HG02759 (cell line): ENCODE results near the gene ROMO1.
"Not testable (repeated sequence)": the region's sequence is repeated elsewhere in the genome, so short reads cannot be mapped to it uniquely, and the experiment has no call there.

Experiments used
- ATAC-seq: cut with Tn5 transposase; IDR thresholded peaks from one replicate; pipeline ENCODE4 v1.9.1; 2021; ENCODE audit warnings: mild to moderate bottlenecking, moderate library complexity; ENCODE audit not compliant: unreplicated experiment

Gene ROMO1

DNA sequence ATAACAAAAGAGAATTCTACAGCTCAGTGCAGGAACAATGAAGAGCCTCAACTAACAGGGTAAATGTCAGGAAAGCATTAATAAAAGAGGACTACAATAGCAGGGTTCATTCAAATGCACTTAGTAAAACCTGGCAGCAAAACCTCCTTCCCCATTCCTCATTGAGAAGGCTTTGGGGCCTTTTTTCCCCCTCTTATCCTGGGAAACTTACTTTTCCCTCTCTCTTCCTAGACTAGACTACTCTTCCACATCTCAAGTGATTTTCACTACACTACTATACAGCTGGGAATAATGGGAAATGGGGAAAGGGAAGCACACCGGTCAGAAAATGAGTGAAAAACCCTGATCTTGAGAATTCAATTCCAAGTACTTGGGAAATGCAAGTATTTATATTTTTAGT is 10.1 kb downstream of the ROMO1 start:
- no peak for ATAC-seq

DNA sequence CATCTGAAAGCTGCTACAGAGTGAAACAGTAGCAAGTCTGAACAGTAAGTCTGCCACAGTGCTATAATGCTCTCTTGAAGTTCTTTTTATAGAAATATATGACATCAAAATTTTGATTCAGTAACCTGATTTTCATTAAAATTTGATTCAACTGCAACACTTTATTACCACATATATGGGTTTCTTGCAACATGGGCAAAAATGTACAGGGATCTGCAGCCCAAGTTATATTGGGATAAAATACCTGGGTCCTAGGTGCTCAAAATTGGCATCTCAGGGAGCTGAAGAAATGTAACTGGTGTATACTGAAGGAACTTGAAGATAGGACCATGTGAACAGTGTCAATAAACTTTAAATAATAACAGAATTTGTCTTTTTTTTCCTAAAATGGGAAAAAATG is 10.8 kb downstream of the ROMO1 start:
- ATAC-seq: no peak

DNA sequence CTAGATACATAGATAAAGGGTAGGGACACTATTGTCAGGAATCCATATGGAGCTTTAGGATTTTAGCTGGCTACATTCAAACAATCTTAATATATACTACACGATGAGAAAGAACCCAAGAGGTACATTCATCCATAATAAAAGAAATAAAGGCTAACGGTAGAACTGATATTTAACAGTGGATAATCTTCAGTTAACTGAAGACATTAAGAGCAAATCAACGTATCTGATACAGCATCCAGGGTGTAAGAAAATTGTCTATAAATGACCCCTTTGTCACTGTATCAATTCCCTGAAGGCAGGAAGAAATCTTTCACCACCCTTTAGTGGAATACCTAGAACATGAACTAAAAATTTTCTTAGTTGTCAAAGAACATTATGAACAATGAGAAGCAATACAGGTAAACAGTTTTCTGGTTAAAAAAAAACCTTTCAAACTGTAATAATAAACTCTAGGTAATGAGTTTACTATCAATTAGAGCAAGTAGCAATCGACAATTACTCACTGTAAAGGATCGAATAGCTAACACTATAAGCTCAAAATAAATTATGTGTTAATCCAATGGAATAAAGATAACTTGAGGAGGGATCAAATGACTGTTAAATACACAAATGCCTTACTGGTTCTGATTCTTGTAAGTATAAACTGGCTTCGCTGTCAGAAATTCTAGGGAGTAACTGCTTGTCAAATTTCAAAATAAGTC is 11.8 kb downstream of the ROMO1 start:
- ATAC-seq: no peak

DNA sequence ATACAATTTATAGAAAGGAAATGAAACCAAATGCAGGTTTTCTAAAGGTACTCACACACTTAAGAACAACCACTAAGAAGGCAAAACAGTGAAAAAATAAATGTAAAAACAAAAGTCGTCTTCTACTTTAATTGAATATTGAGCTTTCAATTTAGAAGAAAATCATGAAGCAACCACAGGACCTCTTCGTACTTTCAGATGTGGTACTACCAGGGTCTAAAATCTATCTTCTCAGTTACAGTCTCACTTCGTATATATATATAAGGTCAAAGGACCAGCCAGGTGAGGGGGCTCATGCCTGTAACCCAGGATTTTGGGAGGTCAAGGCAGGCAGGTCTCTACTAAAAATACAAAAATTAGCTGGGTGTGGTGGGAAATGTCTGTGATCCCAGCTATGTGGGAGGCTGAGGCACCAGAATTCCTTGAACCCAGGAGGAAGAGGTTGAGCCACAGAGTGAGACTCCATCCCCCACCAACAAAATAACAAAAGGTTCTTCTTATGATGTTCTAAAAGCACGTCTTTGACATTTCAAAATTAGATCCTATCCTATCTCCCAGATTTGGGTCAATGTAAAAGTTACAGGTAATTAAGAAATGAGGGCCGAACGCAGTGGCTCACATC is 12.5 kb downstream of the ROMO1 start:
- ATAC-seq: no peak

DNA sequence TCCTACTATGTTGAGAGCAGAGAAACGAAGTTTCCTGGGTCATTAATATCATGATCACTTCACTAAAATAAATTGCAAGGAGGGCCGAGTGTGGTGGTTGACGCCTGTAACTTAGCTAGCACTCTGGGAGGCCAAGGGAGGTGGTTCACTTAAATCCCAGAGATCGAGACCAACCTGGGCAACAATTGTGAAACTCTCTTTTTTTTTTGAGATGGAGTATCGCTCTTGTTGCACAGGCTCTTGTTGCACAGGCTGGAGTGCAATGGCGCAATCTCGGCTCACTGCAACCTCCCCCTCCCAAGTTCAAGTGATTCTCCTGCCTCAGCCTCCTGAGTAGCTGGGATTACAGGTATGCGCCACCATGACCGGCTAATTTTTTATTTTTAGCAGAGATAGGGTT is 13.9 kb downstream of the ROMO1 start:
- not testable (repeated sequence) for ATAC-seq

DNA sequence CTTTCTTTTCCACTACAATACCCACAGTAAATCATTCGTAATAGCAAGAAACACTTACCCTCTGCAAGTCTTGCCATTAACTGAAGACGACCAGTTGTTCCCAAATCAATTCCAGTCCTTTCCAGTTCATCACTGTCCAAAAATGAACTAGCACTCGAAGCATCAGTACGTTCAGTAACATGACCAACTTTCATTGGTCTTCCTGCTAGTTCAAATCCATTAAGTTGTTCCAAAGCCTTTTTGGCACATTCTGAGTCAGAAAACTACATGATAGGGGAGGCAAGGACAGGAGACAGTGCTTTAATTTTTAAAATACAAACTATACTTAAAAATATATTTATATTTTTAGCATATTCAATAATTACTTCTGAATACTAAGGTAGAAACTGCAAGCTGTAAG is 14.9 kb downstream of the ROMO1 start:
- no peak for ATAC-seq

DNA sequence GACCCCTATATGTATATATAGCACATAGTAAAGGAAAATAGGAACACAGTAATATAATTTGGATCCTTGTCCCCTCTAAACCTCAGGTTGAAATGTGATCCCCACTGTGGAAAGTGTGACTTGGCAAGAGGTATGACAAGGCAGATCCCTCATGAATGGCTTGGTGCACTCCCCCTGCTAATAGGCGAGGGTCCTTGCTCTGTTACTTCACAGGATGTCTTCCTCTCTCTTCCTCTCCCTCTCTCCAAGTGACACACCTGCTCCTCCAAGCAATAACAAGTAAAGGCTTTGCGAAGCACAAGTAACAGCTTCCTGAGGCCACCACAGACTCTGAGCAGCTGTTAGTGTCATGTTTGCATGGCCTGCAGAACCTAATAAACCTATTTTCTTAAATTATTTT is 16.4 kb downstream of the ROMO1 start:
- no peak for ATAC-seq

DNA sequence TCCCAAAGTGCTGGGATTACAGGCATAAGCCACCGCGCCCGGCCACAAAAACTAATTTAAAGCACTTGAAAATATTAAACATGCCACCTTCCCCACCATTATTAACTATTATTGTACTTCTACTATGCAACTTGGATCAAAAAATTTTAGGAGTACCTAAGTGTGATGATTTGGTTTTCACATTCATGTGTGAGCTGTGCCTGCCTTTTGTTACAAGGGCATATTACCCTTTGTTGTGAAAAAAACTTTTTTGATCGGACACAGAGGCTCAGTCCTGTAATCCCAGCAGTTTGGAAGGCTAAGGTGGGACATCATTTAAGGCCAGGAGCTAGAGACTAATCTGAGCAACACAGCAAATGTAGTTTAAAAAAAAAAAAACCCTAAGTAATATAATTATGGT is 17.1 kb downstream of the ROMO1 start:
- ATAC-seq: no peak

DNA sequence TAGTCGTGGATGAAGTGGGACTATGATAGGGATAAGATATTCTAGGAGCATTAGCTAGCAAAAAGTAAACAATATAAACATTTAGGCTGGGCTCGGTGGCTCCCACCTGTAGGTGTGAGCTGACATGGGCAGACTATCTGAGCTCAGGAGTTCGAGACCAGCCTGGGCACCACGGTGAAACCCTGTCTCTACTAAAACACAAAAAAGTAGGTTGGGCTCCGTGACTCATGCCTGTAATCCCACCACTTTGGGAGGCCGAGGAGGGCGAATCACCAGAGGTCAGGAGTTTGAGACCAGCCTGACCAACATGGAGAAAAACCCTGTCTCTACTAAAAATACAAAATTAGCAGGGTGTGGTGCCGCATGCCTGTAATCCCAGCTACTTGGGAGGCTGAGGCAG is 19.1 kb downstream of the ROMO1 start:
- not testable (repeated sequence) for ATAC-seq

DNA sequence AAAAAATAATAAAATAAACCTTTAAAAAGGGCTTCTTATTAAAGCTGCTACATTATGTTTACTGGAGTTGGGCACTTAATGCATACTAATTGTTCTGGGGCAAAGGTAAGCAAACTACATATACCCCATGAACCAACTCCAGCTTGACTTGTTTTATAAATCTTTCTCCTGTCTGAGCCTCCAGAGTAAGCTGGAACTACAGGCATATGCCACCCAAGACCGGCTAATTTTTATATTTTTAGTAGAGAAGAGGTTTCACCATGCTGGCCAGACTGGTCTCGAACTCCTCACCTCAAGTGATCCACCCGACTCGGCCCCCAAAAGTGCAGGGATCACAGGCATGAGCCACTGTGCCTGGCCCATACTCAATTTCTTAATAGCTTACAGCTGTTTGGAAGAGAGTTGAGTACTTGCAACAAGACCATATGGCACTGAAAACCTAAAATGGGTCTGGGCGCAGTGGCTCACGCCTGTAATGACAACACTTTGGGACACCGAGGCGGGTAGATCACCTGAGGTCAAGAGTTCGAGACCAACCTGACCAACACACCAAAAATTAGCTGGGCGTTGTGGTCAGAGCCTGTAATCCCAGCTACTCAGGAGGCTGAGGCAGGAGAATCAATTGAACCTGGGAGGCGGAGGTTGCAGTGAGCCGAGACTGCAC is 19.9 kb downstream of the ROMO1 start:
- ATAC-seq: no peak

DNA sequence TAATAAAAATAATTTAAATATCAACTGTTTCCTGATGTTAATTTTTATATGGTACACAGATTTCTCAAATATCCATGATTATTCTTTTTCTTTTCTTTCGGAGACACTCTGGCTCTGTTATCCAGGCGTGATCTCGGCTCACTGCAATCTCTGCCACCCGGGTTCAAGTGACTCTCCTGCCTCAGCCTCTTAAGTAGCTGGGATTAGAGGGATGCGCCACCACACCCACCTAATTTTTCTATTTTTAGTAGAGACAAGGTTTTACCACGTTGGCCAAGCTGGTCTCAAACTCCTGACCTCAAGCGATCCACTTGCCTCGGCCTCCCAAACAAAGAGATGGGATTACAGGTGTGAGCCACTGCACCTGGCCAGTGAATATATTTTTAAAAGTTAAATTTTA is 20.5 kb downstream of the ROMO1 start:
- ATAC-seq: no peak

DNA sequence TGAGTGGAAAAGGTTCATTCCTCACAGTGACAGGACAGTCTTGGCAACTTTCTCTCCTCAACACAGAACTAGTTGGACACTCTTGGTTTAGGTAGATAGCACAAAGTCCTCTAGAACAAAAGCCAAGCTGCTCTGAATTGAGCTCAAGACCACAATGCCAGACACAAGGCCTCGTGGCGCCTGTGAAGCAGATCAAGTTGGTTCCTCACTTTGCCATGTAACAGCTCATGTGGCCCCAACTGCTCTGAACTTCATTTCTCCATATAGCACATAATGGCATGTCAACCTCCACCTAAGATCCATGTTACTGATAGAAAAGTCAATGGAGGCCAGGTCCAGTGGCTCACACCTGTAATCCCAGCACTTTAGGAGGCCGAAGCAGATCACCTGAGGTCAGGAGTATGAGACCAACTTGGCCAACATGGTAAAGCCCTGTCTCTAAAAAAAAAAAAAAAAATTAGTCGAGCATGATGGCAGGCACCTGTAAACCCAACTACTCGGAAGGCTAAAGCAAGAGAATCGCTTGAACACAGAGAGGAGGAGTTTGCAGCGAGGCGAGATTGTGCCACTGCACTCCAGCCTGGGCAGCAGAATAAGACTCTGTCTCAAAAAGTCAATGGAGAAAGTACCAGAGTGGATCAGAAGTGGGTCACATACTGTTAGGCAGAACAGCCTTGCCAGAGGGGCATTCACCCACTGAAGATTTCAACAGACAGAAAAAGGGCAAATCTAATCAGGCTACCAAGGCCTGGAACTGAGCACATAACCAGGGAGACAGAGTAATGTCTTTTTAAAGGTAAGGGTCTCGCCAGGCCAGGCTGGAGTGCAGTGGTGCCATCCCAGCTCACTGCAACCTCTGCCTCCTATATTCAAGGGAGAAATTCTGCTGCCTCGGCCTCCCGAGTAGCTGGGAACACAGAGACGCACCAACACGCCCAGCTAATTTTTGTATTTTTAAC is 21.2 kb downstream of the ROMO1 start:
- no peak for ATAC-seq

DNA sequence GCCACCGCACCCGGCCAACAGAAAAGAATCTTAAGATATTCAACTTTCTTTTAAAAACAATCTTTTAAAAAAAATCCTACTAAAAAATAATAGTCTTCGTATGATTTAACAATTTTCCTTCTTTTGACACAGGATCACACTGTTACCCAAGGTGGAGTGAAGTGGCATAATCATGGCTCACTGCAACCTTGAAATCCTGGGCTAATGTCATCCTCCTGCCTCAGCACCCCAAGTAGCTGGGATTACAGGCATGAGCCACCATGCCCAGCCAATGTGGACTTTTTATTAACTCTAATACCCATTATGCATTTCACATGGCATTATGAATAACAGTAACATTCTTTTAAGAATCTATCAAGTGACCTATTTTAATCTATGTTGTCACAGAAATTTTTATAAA is 22.0 kb downstream of the ROMO1 start:
- no peak for ATAC-seq

DNA sequence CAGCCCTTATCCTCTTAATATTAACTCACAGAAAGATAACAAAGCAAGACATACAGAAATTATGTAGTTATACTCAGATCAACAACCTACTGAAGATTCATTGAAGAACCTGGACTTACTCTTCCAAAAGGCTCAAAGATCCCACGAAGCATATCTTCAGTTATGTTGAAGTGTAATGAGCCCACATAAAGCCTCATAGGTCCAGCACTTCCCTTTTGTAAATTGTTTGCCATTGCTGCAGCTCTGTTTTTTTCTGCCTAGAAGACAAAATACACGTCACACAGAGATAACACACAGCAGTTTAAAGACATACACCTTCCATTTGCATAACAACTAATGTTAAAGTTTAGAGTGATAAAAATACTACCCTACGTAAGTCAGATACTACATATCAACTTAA is 22.4 kb downstream of the ROMO1 start:
- no peak for ATAC-seq

DNA sequence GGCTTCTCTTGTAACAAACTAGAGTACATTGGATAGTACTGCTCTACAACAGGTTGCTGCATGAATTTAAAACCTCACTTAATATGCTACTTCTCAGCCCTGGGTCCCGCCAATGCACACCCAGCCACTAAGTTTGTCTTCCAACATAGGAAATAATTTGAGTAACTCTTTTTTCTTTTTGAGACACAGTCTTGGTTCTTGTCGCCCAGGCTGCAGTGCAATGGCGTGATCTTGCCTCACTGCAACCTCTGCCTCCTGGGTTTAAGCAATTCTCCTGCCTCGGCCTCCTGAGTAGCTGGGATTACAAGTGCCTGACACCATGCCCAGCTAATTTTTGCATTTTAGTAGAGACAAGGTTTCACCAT is 24.1 kb downstream of the ROMO1 start:
- not testable (repeated sequence) for ATAC-seq

DNA sequence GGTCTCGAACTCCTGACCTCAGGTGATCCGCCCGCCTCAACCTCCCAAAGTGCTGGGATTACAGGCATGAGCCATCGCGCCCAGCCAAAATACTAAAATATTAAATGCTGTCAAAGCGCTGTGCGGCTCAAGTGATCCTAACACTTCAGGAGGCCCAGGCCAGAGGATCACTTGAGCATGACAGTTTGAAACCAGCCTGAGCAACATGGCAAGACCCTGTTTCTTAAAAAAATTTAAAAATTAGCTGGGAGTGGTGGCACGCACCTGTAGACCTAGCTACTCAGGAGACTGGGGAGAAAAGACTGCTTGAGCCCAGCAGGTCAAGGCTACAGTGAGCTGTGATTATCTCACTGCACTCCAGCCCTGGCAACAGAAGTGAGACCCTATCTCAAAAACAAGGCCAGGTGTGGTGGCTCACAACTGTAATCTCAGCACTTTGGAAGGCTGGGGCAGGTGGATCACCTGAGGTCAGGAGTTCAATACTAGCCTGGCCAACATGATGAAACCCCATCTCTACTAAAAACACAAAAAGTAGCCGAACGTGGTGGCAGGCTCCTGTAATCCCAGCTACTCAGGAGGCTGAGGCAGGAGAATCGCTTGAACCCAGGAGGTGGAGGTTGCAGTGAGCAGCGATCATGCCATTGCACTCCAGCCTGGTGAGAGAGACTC is 24.6 kb downstream of the ROMO1 start:
- not testable (repeated sequence) for ATAC-seq

DNA sequence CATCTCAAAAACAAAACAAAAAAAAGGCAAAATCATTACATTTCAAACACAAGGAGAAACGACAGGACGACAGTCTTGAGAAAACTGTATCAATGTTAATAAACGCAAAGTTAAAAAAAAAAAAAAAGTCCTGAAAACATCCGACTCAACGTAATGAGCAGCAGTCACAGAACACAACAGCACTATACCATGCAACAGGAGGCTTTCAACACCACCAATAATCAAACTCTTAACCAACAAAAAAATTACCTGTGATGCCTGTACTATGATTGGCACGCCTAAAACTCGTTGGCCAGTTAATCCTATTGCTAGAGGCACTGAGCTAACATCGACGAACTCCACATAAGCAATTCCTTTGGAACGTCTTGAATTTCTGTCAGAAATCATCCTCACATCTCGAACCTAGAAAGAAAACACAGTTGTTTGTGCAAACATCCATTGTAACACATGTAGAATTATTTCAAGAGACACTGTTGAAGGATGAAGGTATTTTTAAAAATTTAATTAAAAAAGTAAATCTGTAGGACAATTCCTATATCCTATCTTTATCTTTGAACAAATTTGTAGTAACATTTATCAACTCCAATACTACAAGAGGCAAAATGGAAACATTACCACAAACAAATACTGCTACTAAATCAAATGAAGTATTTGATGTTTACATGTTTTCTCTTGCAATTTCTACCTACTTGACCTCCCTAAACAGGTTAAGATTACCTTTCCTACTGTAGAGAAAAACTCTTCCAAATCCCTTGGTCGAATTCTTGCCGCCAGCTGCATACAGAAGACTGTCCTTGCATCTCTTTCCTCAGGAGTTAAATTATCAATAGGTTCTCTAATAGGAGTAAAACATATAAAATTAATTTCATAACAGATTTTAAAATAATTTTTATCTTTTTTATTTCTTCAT is 25.4 kb downstream of the ROMO1 start:
- no peak for ATAC-seq

DNA sequence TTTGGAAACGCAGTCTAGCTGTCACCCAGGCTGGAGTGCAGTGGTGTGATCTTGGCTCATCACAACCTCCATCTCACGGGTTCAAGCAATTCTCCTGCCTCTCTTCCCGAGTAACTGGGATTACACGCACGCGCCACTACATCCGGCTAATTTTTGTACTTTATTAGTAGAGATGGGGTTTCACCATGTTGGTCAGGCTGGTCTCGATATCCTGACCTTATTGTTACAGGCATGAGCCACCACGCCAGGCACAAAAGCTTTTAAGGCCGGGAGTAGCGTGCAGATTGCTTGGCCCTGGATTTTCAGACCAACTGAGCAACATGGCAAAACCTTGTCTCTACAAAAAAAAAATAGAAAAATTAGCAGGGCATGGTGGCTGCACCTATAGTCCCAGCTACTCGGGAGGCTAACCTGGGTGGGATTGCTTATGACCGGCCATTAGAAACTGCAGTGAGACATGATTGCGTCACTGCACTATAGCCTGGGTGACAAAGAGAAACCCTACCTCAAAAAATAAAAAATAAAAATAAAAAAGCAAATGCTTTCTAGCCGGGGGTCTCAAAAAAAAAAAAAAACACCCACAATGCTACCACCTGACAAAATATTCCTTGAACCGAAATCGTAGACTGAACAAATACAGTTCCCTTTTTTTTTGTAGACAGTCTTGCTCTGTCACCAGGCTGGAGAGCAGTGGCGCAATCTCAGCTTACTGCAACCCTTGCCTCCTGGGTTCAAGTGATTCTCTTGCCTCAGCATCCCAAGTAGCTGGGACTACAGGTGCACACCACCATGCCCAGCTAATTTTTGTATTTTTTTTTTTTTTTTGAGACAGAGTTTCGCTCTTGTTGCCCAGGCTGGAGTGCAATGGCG is 27.9 kb downstream of the ROMO1 start:
- no peak for ATAC-seq
